H7 (cell line): ENCODE data around the gene MAB21L3. TPM values are rescaled to one million over a fixed set of nuclear protein-coding genes. Genes with fewer than 3 reads are reported as not detected.

Experiments
- DNase-seq: peaks from one replicate; pipeline ENCODE4 v3.0.0; 2012
- H3K27me3 ChIP-seq: 2 replicates; pipeline ENCODE4 v1.6.0; 2011; ENCODE audit warnings: mild to moderate bottlenecking, low read length; ENCODE audit not compliant: control insufficient read depth, insufficient read depth
- H3K36me3 ChIP-seq: replicated peaks from 2 replicates; pipeline ENCODE4 v1.5.1; 2011; ENCODE audit warnings: low read length; ENCODE audit not compliant: control insufficient read depth, insufficient read depth
- H3K4me3 ChIP-seq: 2 replicates; pipeline ENCODE4 v1.5.1; 2011; ENCODE audit warnings: low read depth, mild to moderate bottlenecking, control low read depth, low read length, moderate library complexity; ENCODE audit not compliant: insufficient read depth
- total RNA-seq: library from RNA; depleted of rRNA; stranded (reverse); fragments of >200 nt; shearing (Covaris generic); gene quantifications from 2 replicates; pipeline ENCODE4 v1.2.3, GENCODE V29; 2014; rRNA removed

MAB21L3 gene
- total RNA-seq, 1 experiment from 2014 or later = 0.07 TPM

DNA sequence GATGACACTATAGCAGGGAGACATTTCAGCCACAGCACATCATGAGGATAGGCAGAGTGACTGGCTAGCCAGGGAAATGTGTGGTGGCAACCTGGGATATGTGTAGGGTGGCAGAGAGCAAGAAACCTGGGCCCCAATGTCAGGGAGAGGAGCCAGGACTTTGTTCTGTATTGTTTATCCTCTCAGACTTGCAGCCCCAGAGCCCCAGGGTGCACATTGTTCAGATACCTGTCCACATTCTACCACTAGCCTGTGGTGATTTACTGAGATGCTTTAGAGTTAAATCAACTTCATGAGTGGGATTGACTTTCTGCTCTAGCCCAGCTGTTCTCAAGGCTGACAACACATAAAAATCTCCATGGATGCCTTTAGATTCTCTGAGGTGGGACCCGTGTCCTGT is 61.5 kb downstream of the MAB21L3 start:
- Histone ChIP-seq H3K36me3 (no peaks in the 10 kb centered on the region), H3K4me3 (no peak overlapping the region), H3K27me3 (peaks cover 11% of the 10 kb centered on the region)
- no peak for DNase-seq

DNA sequence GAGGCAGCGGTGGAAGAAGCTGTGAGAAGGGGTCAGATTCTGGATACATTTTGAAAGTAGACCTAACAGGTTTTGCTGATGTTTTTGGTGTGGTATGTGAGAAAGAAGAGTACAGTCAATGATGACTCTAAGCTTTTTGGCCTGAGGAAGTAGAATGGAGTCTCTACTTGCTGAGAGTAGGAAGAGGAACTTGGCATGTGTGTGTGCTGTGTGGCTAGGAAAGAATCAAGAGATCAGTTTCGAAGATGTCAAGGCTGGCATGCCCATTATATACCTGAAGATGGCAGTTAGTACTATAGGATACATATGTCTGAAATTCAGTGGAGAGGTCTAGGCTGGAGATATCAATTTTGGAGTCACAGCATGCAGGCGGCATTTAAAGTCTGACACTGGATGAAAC is 64.4 kb downstream of the MAB21L3 start:
- Histone ChIP-seq H3K27me3 (no peaks in the 10 kb centered on the region), H3K36me3 (no peaks in the 10 kb centered on the region), H3K4me3 (no peak overlapping the region)
- DNase-seq = no peak

DNA sequence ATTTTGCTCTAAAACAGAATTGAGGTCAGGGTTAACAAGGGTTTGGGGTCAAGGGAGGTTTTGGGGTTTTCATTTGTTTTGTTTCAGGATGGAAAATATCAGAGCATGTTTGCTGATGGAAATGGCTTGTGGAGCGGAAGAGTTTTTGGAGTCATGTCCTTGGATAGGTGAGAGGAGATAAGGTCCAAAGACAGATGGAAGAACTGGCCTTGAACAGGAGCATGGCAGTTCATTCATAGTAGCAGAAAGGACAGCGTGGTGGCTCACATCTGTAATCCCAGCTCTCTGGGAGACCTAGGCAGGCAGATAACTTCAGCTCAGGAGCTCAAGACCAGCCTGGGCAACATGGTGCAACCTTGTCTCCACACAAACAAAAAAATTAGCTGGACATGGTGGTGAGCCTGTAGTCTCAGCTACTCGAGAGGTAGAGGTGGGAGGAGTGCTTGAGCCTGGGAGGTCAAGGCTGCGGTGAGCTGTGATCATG is 65.1 kb downstream of the MAB21L3 start:
- H3K36me3 ChIP-seq = no peaks in the 10 kb centered on the region
- H3K27me3 ChIP-seq = no peaks in the 10 kb centered on the region
- no peak overlapping the region for H3K4me3 ChIP-seq
- no peak for DNase-seq

DNA sequence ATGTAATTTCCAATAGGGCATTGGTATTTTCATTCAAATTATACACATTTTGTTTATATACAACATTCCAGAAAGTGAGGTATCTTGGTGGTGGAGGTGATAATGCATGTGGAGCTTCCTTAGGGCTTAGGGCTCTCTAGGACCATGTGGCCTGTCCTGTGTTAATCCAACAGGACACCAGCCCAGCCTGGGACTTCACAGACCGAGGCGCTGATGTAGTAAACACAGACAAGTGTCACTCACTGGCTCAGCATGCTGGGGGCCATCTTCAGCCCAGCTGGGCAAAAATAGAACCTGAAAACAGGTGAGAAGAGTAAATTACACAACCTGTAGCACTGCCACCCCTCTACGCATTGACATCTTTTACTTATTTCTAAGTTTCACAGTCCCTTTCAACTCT is 66.7 kb downstream of the MAB21L3 start:
- H3K27me3 ChIP-seq = no peaks in the 10 kb centered on the region
- no peak for DNase-seq
- H3K4me3 ChIP-seq = no peak overlapping the region
- H3K36me3 ChIP-seq = no peaks in the 10 kb centered on the region

DNA sequence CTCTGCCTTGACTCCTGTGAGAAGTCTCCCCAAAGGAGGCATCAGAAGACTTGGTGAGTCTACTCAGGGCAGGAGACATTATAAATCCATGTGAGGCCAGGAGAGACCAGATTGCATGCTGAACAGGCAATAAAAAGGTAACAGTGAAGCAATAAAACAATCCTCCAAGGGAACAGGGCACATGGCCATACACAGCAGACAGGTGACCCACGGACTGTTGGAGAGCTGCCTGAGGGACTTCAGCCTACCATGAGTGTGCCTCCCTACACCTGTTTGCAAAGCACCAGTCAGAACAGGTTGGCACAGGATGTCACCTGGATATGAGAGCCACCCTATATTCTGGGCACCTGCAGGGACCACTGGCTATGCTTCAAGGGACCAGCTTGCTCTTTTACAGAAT is 67.6 kb downstream of the MAB21L3 start:
- no peak for DNase-seq
- Histone ChIP-seq H3K36me3 (no peaks in the 10 kb centered on the region), H3K27me3 (no peaks in the 10 kb centered on the region; the same call in 1 of the 2 replicates)

DNA sequence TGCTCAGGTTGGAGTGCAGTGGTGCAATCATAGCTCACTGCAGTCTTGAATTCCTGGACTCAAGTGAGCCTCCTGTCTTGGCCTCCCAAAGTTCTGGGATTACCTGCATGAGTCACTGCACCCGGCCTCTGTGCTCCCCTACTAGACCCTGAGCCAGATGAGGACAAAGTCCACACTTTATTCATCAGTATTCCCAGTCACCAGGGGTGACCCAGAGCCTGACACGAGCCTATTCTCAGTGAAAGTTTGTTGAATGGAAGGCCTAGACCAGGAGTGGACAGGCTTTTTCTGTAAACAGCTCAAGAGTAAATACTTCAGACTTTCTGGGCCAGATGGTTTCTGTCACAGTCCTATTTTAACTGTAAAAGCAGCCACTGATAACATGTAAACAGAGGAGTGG is 68.2 kb downstream of the MAB21L3 start:
- no peaks in the 10 kb centered on the region for H3K36me3 ChIP-seq
- no peaks in the 10 kb centered on the region; the same call in 1 of the 2 replicates for H3K27me3 ChIP-seq
- H3K4me3 ChIP-seq = no peak overlapping the region
- DNase-seq = no peak

More for the DNA sequence above, 67.6 kb downstream of the MAB21L3 start:
- no peak overlapping the region for H3K4me3 ChIP-seq

DNA sequence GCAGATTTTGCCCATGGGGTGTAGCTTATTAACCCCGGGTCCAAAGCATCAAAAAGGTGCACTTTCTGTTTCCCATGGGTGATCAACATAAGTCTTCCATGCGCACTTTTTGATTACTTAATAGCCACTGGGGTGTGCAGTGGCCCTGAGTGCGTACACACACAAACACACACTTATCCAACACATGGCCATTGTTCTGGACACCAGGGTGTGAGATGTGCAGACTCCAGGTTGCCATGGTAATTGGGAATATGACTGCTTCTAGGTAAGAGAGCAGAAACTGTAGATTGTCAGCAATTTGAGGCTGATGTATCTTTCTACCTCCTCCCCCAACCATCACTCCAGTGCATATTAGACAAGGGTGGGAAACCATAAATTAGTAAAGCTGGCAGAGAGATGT is 68.8 kb downstream of the MAB21L3 start:
- Histone ChIP-seq H3K36me3 (no peaks in the 10 kb centered on the region), H3K4me3 (no peak overlapping the region), H3K27me3 (no peaks in the 10 kb centered on the region; the same call in 1 of the 2 replicates)
- no peak for DNase-seq

DNA sequence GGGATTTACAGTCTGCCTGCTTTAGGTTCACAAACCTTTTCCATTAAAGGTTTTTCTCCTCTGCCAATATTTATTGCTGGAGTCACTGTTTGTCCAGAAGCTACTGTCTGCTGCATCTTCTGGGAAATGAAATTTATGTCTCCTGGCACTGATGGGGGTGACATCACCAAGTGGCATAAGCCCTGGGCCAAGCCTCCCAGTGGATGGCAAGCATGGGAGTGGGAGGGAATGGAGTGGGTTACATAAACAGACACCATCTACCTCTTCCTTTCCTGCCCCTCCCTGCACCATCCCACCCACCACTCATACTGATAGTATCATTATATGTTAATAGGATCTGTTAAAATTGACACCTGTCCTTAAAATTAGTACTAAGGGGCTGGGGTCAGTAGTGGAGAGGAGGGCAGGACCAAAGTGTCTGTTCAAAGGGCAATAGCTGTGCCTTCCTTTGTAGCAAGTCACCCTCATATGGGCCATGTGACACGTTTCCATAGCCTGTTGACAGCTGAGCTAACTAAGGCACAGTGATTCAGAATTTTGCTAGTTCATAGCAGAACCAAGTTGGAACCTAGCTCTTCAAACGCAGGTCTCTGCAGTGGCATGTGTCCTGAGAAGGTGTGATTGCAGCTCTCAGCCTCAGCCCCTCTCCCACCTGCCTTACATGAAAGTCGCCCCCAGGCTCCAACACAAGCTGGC is 71.0 kb downstream of the MAB21L3 start:
- Histone ChIP-seq H3K27me3 (no peaks in the 10 kb centered on the region; the same call in 1 of the 2 replicates), H3K4me3 (no peak overlapping the region), H3K36me3 (no peaks in the 10 kb centered on the region)
- no peak for DNase-seq

Other genes with a start within 250 kb of the MAB21L3 start
- 5.5 and 5.9 TPM in 2 replicates for gene SLC22A15, start 134.9 kb upstream of the MAB21L3 start, total RNA-seq